GM12878 (cell line): ENCODE results near the gene MED22. TPM values are rescaled to one million over a fixed set of nuclear protein-coding genes. Genes with fewer than 3 reads are reported as not detected.

Experiments used
- ATAC-seq: fragments of 200-7000 bp; cut with Tn5 transposase; 3 replicates; pipeline ENCODE4 v1.9.1; 2020; ENCODE audit warnings: mild to moderate bottlenecking, moderate library complexity
- BruUV-seq: library from RNA; stranded (reverse); fragments of 400-500 nt; replicated peaks from 2 replicates; lab custom pipeline; 2021; lab: Mats Ljungman, UMichigan
- CTCF ChIA-PET: fragments of 300-600 bp; sonication (Branson Sonifier 250); formaldehyde crosslinking; extraction: SDS; loops from one replicate; lab custom pipeline; 2021; ENCODE audit warnings: inconsistent platforms; lab: Yijun Ruan, JAX
- POLR2A ChIA-PET: fragments of 350-600 bp; formaldehyde crosslinking; extraction: SDS; loops from one replicate; lab custom pipeline; 2021; ENCODE audit warnings: inconsistent platforms; lab: Charles Lee
- RAD21 ChIA-PET: fragments of 300-600 bp; sonication (Branson Sonifier 250); formaldehyde crosslinking; loops from one replicate; lab custom pipeline; 2023; ENCODE audit warnings: antibody characterized with exemption; ENCODE audit not compliant: unreplicated experiment; lab: Charles Lee
- SMC1A ChIA-PET: fragments of 300-600 bp; sonication (Branson Sonifier 250); formaldehyde crosslinking; loops from one replicate; lab custom pipeline; 2023; ENCODE audit not compliant: unreplicated experiment, uncharacterized antibody; lab: Charles Lee
- DNase-seq: peaks from one replicate; pipeline ENCODE4 v3.0.0-alpha.2; 2011; ENCODE audit warnings: low read depth, low spot score
- FAIRE-seq: peaks from 3 replicates; lab custom pipeline; 2011; peaks lifted over from hg19 to GRCh38; lab: Jason Lieb, UNC
- H2AFZ ChIP-seq: 2 replicates; pipeline ENCODE4 v1.6.0; 2011; ENCODE audit warnings: low read depth, low read length, control low read depth; ENCODE audit not compliant: control insufficient read depth
- H3K27ac ChIP-seq: 2 replicates; pipeline ENCODE4 v1.5.1; 2011; ENCODE audit warnings: control low read depth; ENCODE audit not compliant: control insufficient read depth, insufficient read depth
- H3K27me3 ChIP-seq, 2 experiments: replicated peaks in 1 of 2; 2 replicates each; pipeline versions ENCODE4 v1.6.0 to v1.6.1; 2011; ENCODE audit warnings: low read length in 1 of 2; ENCODE audit not compliant: control insufficient read depth in 2 of 2, insufficient read depth in 2 of 2
- H3K36me3 ChIP-seq, 2 experiments: 2 replicates each; pipeline ENCODE4 v1.5.1; 2011; ENCODE audit warnings: low read length in 1 of 2; ENCODE audit not compliant: control insufficient read depth in 2 of 2, insufficient read depth in 2 of 2
- H3K4me1 ChIP-seq: 2 replicates; pipeline ENCODE4 v1.6.1; 2011; ENCODE audit warnings: mild to moderate bottlenecking, low read length, moderate library complexity, mixed read lengths; ENCODE audit not compliant: control insufficient read depth, insufficient read depth
- H3K4me2 ChIP-seq: 2 replicates; pipeline ENCODE4 v1.6.0; 2011; ENCODE audit warnings: control low read depth; ENCODE audit not compliant: control insufficient read depth, insufficient read depth
- H3K4me3 ChIP-seq: fragments of 200-600 bp; sonication (generic); 2 replicates; pipeline ENCODE4 v1.5.1; 2016
- H3K79me2 ChIP-seq: 2 replicates; pipeline ENCODE4 v1.6.0; 2011; ENCODE audit warnings: low read length; ENCODE audit not compliant: control insufficient read depth, insufficient read depth
- H3K9ac ChIP-seq: 2 replicates; pipeline ENCODE4 v1.8.0; 2011; ENCODE audit warnings: low read length, control low read depth, mixed read lengths; ENCODE audit not compliant: control insufficient read depth, insufficient read depth
- H3K9me3 ChIP-seq: replicated peaks from 3 replicates; pipeline ENCODE4 v1.5.1; 2011; ENCODE audit warnings: mild to moderate bottlenecking, low read length; ENCODE audit not compliant: control insufficient read depth, insufficient read depth
- H4K20me1 ChIP-seq: 2 replicates; pipeline ENCODE4 v1.6.0; 2011; ENCODE audit not compliant: control insufficient read depth, insufficient read depth
- CREB1 ChIP-seq: IDR thresholded peaks from 2 replicates; pipeline ENCODE4 v1.6.1; 2012; ENCODE audit warnings: low read depth, mild to moderate bottlenecking, inconsistent platforms
- JUNB ChIP-seq: IDR thresholded peaks from 2 replicates; pipeline ENCODE4 v1.6.1; 2016; ENCODE audit warnings: antibody characterized with exemption, mild to moderate bottlenecking
- RB1 ChIP-seq: fragments of 450-650 bp; formaldehyde crosslinking; IDR thresholded peaks from 2 replicates; pipeline ENCODE4 v1.6.1; 2017; ENCODE audit warnings: mild to moderate bottlenecking, borderline replicate concordance
- RFX5 ChIP-seq: IDR thresholded peaks from 2 replicates; pipeline ENCODE4 v1.6.1; 2011; ENCODE audit warnings: low read depth, low read length, improper control_type of control experiment
- ZNF384 ChIP-seq: IDR thresholded peaks from 2 replicates; pipeline ENCODE4 v1.6.1; 2012; ENCODE audit warnings: low read depth, mild to moderate bottlenecking, low read length, improper control_type of control experiment, borderline replicate concordance
- WGBS: methylation state at CpG from one replicate; pipeline ENCODE4 v1.1.6; 2016; ENCODE audit warnings: low lambda C conversion rate; ENCODE audit not compliant: insufficient replicate concordance, insufficient coverage; ENCODE audit errors: missing lambda C conversion rate; 5-methylcytosine and 5-hydroxymethylcytosine counted together
- in situ Hi-C: fragments of 300-500 bp; cut with MboI; formaldehyde crosslinking; loops from 9 replicates; pipeline ENCODE4 v1.14.3; 2018; ENCODE audit warnings: mixed read lengths
- intact Hi-C: fragments of 100-400 bp; cut with micrococcal nuclease; formaldehyde crosslinking; loops from one replicate; pipeline ENCODE4 v1.14.2; 2022; ENCODE audit not compliant: unreplicated experiment
- polyA plus RNA-seq, 11 experiments: library from polyadenylated mRNA; depleted of rRNA in 4 of 11; unstranded in 6 of 11; stranded (reverse) in 5 of 11; fragments of >200 nt; fragmentation: Nextera tagmentation in 4 of 11; fragmentation: Illumina TruSeq in 1 of 11; extraction: Ambion mirVana in 4 of 11; extraction: Trizol in 1 of 11; gene quantifications; 1 replicate in 1 of 11; 2 replicates in 10 of 11; pipeline versions ENCODE4 v1.2.1 to v1.2.3, GENCODE V29; 2011 to 2016; ENCODE audit warnings: inconsistent platforms in 2 of 11, missing spikeins in 2 of 11, low read depth in 1 of 11
- total RNA-seq, 4 experiments: library from RNA; depleted of rRNA in 3 of 4; stranded (reverse); fragments of >200 nt in 3 of 4; fragmentation: Illumina TruSeq in 1 of 4; extraction: Trizol in 1 of 4; gene quantifications; 2 replicates each; pipeline versions ENCODE4 v1.2.1 to v1.2.3, GENCODE V29; 2013 to 2021
- TF ChIP-seq, protein P1 (sequence below): fragments of 450-650 bp; IDR thresholded peaks from 2 replicates; pipeline ENCODE4 v1.6.1; 2018; ENCODE audit warnings: borderline replicate concordance, mild to moderate bottlenecking; ENCODE audit not compliant: partially characterized antibody
- TF ChIP-seq, protein P2 (sequence below): fragments of 150-350 bp; IDR thresholded peaks from 2 replicates; pipeline ENCODE4 v1.6.1; 2014; ENCODE audit warnings: mild to moderate bottlenecking, low read depth, low read length

MED22 gene
- total and polyA plus RNA-seq, 10 of the 15 experiments (the other 5 are each of a cell fraction or from before 2014, with no cell fraction given): 1.4 to 42.1 (median 24.6) TPM

DNA sequence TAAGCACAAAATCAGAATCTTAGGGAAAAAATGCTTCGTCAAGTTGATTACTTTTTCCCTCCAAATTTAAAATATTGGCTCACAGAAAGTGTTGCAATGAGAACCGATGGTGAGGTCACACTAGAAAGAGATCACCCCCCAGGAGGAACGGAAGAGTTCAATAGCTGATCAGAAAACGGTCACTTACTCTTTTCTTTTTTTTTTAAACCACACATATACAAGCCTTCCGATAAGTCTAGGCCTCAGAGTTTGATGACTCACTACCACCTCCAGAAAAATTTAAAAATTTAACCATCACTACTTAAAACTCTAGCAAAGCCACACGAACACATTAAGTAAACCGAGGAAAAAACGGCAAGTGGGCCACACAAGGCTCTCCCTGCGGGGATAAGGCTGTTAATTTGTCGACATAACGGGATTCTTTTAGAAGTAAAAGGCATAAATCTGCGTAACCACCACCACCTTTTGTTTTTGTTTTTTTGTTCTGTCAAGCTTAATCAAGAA is 26.7 kb upstream of the MED22 start:
- Histone ChIP-seq H3K4me3 (peak overlapping the region; percentile 97), H3K9me3 (no peaks in the 10 kb centered on the region; the same call in 2 of the 3 replicates), H3K36me3 (peaks cover 6 to 12% of the 10 kb centered on the region in 2 experiments; a peak in 3 of 4 replicates), H3K27ac (peak overlapping the region; percentile 78), H3K4me2 (peak overlapping the region; percentile 83), H3K79me2 (peaks cover 62% of the 10 kb centered on the region), H4K20me1 (peaks cover 16% of the 10 kb centered on the region), H3K9ac (peak overlapping the region; percentile 93), H3K4me1 (peaks cover 22% of the 10 kb centered on the region), H3K27me3 (no peaks in the 10 kb centered on the region), H2AFZ (no peak overlapping the region)
- BruUV-seq: TSS peak; percentile 63
- intact Hi-C loops: loop anchor here (5.0 kb wide), 2 partner anchors 37 to 43 kb away; partner anchors contain the start of genes REXO4 and SURF6
- DNase-seq (no peak), ATAC-seq (no peak), FAIRE-seq (no peak)
- in situ Hi-C loops: no loop called here
- ChIA-PET SMC1A (interaction anchor here (0.7 to 1.3 kb wide), 4 partner anchors 11 to 47 kb away, joined by 3 to 5 read pairs (median 4); partner anchors contain the start of genes MED22, RPL7A and SURF2), CTCF (interaction anchor here (0.9 to 1.6 kb wide), 4 partner anchors 8 to 27 kb away, joined by 3 to 5 read pairs (median 4); partner anchors contain the start of genes MED22 and RPL7A), POLR2A (interaction anchor here (0.6 to 1.7 kb wide), 5 partner anchors 14 to 486 kb away, joined by 3 to 9 read pairs (median 3); partner anchors contain the start of genes MED22 and RPL7A), RAD21 (no interaction called here)
- TF ChIP-seq JUNB (peak; percentile 26; the same call in 1 of the 2 replicates), ZNF384 (peak; percentile 8; the same call in 1 of the 2 replicates), CREB1 (no peak), RFX5 (no peak), RB1 (no peak)
- TF ChIP-seq, protein P1, sequence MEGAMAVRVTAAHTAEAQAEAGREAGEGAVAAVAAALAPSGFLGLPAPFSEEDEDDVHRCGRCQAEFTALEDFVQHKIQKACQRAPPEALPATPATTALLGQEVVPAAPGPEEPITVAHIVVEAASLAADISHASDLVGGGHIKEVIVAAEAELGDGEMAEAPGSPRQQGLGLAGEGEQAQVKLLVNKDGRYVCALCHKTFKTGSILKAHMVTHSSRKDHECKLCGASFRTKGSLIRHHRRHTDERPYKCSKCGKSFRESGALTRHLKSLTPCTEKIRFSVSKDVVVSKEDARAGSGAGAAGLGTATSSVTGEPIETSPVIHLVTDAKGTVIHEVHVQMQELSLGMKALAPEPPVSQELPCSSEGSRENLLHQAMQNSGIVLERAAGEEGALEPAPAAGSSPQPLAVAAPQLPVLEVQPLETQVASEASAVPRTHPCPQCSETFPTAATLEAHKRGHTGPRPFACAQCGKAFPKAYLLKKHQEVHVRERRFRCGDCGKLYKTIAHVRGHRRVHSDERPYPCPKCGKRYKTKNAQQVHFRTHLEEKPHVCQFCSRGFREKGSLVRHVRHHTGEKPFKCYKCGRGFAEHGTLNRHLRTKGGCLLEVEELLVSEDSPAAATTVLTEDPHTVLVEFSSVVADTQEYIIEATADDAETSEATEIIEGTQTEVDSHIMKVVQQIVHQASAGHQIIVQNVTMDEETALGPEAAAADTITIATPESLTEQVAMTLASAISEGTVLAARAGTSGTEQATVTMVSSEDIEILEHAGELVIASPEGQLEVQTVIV: no peak
- TF ChIP-seq, protein P2, sequence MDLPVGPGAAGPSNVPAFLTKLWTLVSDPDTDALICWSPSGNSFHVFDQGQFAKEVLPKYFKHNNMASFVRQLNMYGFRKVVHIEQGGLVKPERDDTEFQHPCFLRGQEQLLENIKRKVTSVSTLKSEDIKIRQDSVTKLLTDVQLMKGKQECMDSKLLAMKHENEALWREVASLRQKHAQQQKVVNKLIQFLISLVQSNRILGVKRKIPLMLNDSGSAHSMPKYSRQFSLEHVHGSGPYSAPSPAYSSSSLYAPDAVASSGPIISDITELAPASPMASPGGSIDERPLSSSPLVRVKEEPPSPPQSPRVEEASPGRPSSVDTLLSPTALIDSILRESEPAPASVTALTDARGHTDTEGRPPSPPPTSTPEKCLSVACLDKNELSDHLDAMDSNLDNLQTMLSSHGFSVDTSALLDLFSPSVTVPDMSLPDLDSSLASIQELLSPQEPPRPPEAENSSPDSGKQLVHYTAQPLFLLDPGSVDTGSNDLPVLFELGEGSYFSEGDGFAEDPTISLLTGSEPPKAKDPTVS: no peak
- WGBS: 2% methylated on average over 12 of the region's 12 CpGs
